GM18520 (cell line): ENCODE data around the gene ZNF248.
"Not testable (repeated sequence)": the region's sequence is repeated elsewhere in the genome, so short reads cannot be mapped to it uniquely, and the experiment has no call there.

Source experiments
- ATAC-seq: cut with Tn5 transposase; IDR thresholded peaks from one replicate; pipeline ENCODE4 v1.9.1; 2021; ENCODE audit not compliant: unreplicated experiment

ZNF248 gene

DNA sequence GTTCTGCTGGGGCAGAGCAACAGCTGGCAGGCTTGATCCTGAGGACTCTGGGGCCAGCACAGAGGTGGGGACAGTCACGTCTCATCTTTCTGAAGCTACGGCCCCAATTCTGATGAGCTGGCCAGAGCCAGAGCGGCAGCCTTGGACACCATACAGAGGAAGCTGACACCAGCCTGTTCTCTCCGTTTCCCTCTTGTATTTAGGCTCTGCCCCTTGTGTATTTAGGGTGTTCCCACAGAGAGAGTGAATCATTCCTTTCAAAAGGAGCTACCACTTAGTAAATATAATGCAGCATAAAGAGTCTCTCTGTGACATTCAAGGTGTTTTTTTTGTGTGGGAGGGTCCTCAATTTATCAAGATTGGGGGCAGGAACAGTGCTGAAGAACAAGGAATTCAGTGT lies 109.2 kb downstream of the ZNF248 start:
- no peak for ATAC-seq

GRCh38 chr10:37747081-37747480 lies 110.3 kb downstream of the ZNF248 start:
- no peak for ATAC-seq

DNA sequence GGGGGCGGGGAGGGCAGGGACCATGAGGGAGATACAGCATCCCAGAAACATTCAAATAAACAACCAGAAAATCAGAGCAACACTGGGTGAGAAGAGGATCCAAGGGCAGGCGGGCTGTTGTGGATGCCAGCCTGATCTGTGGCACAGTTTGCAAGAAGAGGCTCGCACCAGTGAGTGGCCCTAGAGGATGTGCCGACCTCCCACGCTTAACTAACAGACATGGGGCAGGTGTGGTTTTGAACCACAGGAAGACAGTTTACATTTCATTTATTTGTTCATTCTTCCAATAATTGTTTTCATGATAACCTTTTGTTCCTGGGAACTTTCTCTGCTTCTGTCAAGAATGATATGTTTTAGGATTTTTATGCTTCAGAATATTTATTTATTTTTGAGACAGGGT lies 115.6 kb downstream of the ZNF248 start:
- ATAC-seq: no peak

GRCh38 chr10:37739181-37739580 lies 118.2 kb downstream of the ZNF248 start:
- no peak for ATAC-seq

GRCh38 chr10:37738241-37738640 lies 119.2 kb downstream of the ZNF248 start:
- not testable (repeated sequence) for ATAC-seq

DNA sequence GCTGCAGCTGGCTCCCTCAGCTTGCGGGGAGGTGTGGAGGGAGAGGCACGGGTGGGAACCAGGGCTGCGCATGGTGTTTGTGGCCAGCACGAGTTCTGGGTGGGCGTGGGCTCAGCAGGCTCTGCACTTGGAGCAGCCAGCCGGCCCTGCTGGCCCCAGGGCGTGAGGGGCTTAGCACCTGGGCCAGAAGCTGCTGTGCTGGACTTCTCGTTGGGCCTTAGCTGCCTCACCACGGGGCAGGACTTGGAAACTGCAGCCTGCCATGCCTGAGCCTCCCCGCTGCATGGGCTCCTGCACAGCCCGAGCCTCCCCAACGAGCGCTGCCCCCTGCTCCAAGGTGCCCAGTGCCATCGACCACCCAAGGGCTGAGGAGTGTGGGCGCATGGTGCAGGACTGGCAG lies 120.1 kb downstream of the ZNF248 start:
- no peak for ATAC-seq

- ATAC-seq: no peak
Measured at GRCh38 chr10:37736120-37736519, 121.3 kb downstream of the ZNF248 start.

- no peak for ATAC-seq
Measured at GRCh38 chr10:37734971-37735370, 122.4 kb downstream of the ZNF248 start.
